Measurements from ENCODE around the gene PLCH1.

PLCH1 gene

GRCh38 chr3:155737844-155738460 is 6.9 kb downstream of the PLCH1 start:
- no peak for TF ChIP-seq SIN3A (IDR thresholded peaks at IDR 0.05; ENCODE audit: borderline replicate concordance, insufficient read depth, low read length)
- TF ChIP-seq TAF1 (IDR thresholded peaks at IDR 0.05; ENCODE audit: borderline replicate concordance, insufficient read depth, low read length): no peak
- TF ChIP-seq POLR2AphosphoS5 (IDR thresholded peaks at IDR 0.05; ENCODE audit: low read depth, low read length): no peak
- no peak for TF ChIP-seq FOXP2 (optimal IDR thresholded peaks at IDR 0.05; ENCODE audit: borderline replicate concordance, extremely low read depth, extremely low read length, insufficient read depth)
- no peak for TF ChIP-seq REST (IDR thresholded peaks at IDR 0.05; ENCODE audit: insufficient read depth in 1 of 2, low read depth in 2 of 2, low read length in 2 of 2)

GRCh38 chr3:155736381-155736780 is 8.5 kb downstream of the PLCH1 start:
- TF ChIP-seq TAF1 (IDR thresholded peaks at IDR 0.05; ENCODE audit: borderline replicate concordance, insufficient read depth, low read length): no peak
- no peak for TF ChIP-seq REST (IDR thresholded peaks at IDR 0.05; ENCODE audit: insufficient read depth in 1 of 2, low read depth in 2 of 2, low read length in 2 of 2)
- no peak for TF ChIP-seq POLR2AphosphoS5 (IDR thresholded peaks at IDR 0.05; ENCODE audit: low read depth, low read length)
- TF ChIP-seq SIN3A (IDR thresholded peaks at IDR 0.05; ENCODE audit: borderline replicate concordance, insufficient read depth, low read length): no peak
- TF ChIP-seq FOXP2 (optimal IDR thresholded peaks at IDR 0.05; ENCODE audit: borderline replicate concordance, extremely low read depth, extremely low read length, insufficient read depth): no peak

GRCh38 chr3:155730843-155731242 is 14.0 kb downstream of the PLCH1 start:
- TF ChIP-seq POLR2AphosphoS5 (IDR thresholded peaks at IDR 0.05; ENCODE audit: low read depth, low read length): no peak
- no peak for TF ChIP-seq TAF1 (IDR thresholded peaks at IDR 0.05; ENCODE audit: borderline replicate concordance, insufficient read depth, low read length)
- no peak for TF ChIP-seq SIN3A (IDR thresholded peaks at IDR 0.05; ENCODE audit: borderline replicate concordance, insufficient read depth, low read length)
- no peak for TF ChIP-seq REST (IDR thresholded peaks at IDR 0.05; ENCODE audit: insufficient read depth in 1 of 2, low read depth in 2 of 2, low read length in 2 of 2)
- no peak for TF ChIP-seq FOXP2 (optimal IDR thresholded peaks at IDR 0.05; ENCODE audit: borderline replicate concordance, extremely low read depth, extremely low read length, insufficient read depth)

- TF ChIP-seq SIN3A (IDR thresholded peaks at IDR 0.05; ENCODE audit: borderline replicate concordance, insufficient read depth, low read length): no peak
- TF ChIP-seq POLR2AphosphoS5 (IDR thresholded peaks at IDR 0.05; ENCODE audit: low read depth, low read length): no peak
- TF ChIP-seq FOXP2 (optimal IDR thresholded peaks at IDR 0.05; ENCODE audit: borderline replicate concordance, extremely low read depth, extremely low read length, insufficient read depth): no peak
- no peak for TF ChIP-seq REST (IDR thresholded peaks at IDR 0.05; ENCODE audit: insufficient read depth in 1 of 2, low read depth in 2 of 2, low read length in 2 of 2)
- no peak for TF ChIP-seq TAF1 (IDR thresholded peaks at IDR 0.05; ENCODE audit: borderline replicate concordance, insufficient read depth, low read length)
These were observed 17.0 kb downstream of the PLCH1 start for GRCh38 chr3:155727836-155728235.
